ENCODE data around the gene SEM1. TPM values are rescaled to one million over a fixed set of nuclear protein-coding genes. Genes with fewer than 3 reads are reported as not detected.

SEM1 gene
- total and polyA plus RNA-seq, 2 of the 8 experiments (the other 6 are each of a cell fraction or from before 2014, with no cell fraction given), result 20.8 to 75.3 TPM

GRCh38 chr7:96719164-96719563, 9.5 kb upstream of the SEM1 start:
- Histone ChIP-seq H3K79me2 (ENCODE audit: control insufficient read depth in 1 of 2, insufficient read depth in 2 of 2, low read length in 2 of 2) (no peaks in the 10 kb centered on the region), H3K18ac (ENCODE audit: extremely low read depth, low read length) (no peak overlapping the region), H2BK15ac (ENCODE audit: low read length) (no peak overlapping the region), H3K4me3 (ENCODE audit: extremely low read depth in 1 of 4, insufficient read depth in 2 of 4, low read depth in 3 of 4, low read length in 4 of 4) (no peak overlapping the region), H2BK5ac (ENCODE audit: low read depth, low read length) (no peak overlapping the region), H4K91ac (replicated peaks; ENCODE audit: insufficient read length, low read length) (no peak overlapping the region), H3K23ac (ENCODE audit: insufficient read length) (no peak overlapping the region), H3K9me3 (ENCODE audit: insufficient read depth in 2 of 2, low read depth in 1 of 2, low read length in 1 of 2) (peaks cover 0 to 1% of the 10 kb centered on the region in 2 experiments; a peak in 1 of 4 replicates), H2BK20ac (ENCODE audit: low read length) (no peak overlapping the region), H3K36me3 (ENCODE audit: control insufficient read depth in 2 of 4, insufficient read depth in 4 of 4, low read length in 3 of 4) (no peaks in the 10 kb centered on the region), H2BK12ac (ENCODE audit: low read depth, low read length) (no peak overlapping the region), H4K20me1 (replicated peaks in 1 of 2; ENCODE audit: control insufficient read depth in 1 of 2, insufficient read depth in 2 of 2, low read length in 2 of 2) (no peaks in the 10 kb centered on the region), H2AFZ (ENCODE audit: low read length) (no peak overlapping the region), H3K4me2 (ENCODE audit: insufficient read depth in 1 of 2, low read depth in 2 of 2, low read length in 2 of 2) (0 out of 4 replicates have a peak overlapping the region, but pooled peaks of 1 of the 2 experiments have one; percentile 1), H3K79me1 (ENCODE audit: low read depth, low read length) (no peaks in the 10 kb centered on the region), H3K4me1 (replicated peaks in 1 of 4; ENCODE audit: control insufficient read depth in 3 of 4, insufficient read depth in 4 of 4, low read length in 3 of 4) (peaks cover 0 to 7% (median under 1%) of the 10 kb centered on the region in 4 experiments; a peak in 3 of 7 replicates), H3K14ac (ENCODE audit: insufficient read length) (no peak overlapping the region), H2BK120ac (replicated peaks; ENCODE audit: low read depth, low read length) (no peak overlapping the region), H2AK5ac (ENCODE audit: low read depth, low read length) (no peak overlapping the region), H3K56ac (replicated peaks; ENCODE audit: insufficient read length, low read depth, low read length) (no peak overlapping the region), H4K8ac (ENCODE audit: extremely low read depth, insufficient read depth, low read length) (no peak overlapping the region), H3K27ac (ENCODE audit: low read depth, low read length) (no peak overlapping the region), H3K9ac (replicated peaks in 1 of 4; ENCODE audit: extremely low read depth in 1 of 4, low read depth in 3 of 4, low read length in 3 of 4) (no peak overlapping the region), H3K4ac (replicated peaks; ENCODE audit: insufficient read length, low read depth, low read length) (no peak overlapping the region), H4K5ac (ENCODE audit: insufficient read length, low read depth, low read length) (no peak overlapping the region), H3K23me2 (ENCODE audit: low read depth, low read length) (no peaks in the 10 kb centered on the region), H3K27me3 (replicated peaks in 1 of 4; ENCODE audit: control insufficient read depth in 3 of 4, extremely low read depth in 1 of 4, insufficient read depth in 3 of 4, low read length in 3 of 4) (peaks cover 0 to 1% (median 0%) of the 10 kb centered on the region in 4 experiments; a peak in 1 of 7 replicates)
- DNase-seq (ENCODE audit: low read depth in 1 of 2, low spot score in 2 of 2) (no peak), FAIRE-seq (peak; percentile 81)
- 42% methylated on average over 4 of the region's 4 CpGs; no CpG with 5 or more reads in 1 of the 2 experiments for WGBS, 2 experiments (ENCODE audit: extremely low coverage in 1 of 2, insufficient coverage in 1 of 2, insufficient read length in 1 of 2, insufficient replicate concordance in 2 of 2, low coverage in 1 of 2, low lambda C conversion rate in 2 of 2, missing lambda C conversion rate in 1 of 2)
- CTCF ChIA-PET (ENCODE audit: partially characterized antibody), result no interaction called here
- POLR2A ChIA-PET (ENCODE audit: partially characterized antibody), result interaction anchor here (1.2 to 2.4 kb wide), 2 partner anchors 9 to 15 kb away, joined by 5 to 9 read pairs; partner anchors contain the start of gene SEM1
- TF ChIP-seq GTF2F1 (IDR thresholded peaks at IDR 0.05; ENCODE audit: borderline replicate concordance, low read depth, low read length) (no peak), CBX8 (IDR thresholded peaks at IDR 0.05; ENCODE audit: borderline replicate concordance, low read depth, low read length) (no peak), JUN (IDR thresholded peaks at IDR 0.05; ENCODE audit: low read depth, low read length) (no peak), TEAD4 (IDR thresholded peaks at IDR 0.05; ENCODE audit: low read depth, low read length) (no peak), SUZ12 (IDR thresholded peaks at IDR 0.05; ENCODE audit: low read length) (no peak), POLR2AphosphoS5 (IDR thresholded peaks at IDR 0.05; ENCODE audit: low read depth, low read length) (no peak), TAF1 (IDR thresholded peaks at IDR 0.05; ENCODE audit: low read depth, low read length) (no peak), SIX5 (IDR thresholded peaks at IDR 0.05; ENCODE audit: low read depth, low read length) (no peak), HDAC6 (IDR thresholded peaks at IDR 0.05; ENCODE audit: low read depth, low read length) (no peak)
- TF ChIP-seq, protein P1, sequence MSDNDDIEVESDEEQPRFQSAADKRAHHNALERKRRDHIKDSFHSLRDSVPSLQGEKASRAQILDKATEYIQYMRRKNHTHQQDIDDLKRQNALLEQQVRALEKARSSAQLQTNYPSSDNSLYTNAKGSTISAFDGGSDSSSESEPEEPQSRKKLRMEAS (IDR thresholded peaks at IDR 0.05), result no peak
- TF ChIP-seq, protein P2, sequence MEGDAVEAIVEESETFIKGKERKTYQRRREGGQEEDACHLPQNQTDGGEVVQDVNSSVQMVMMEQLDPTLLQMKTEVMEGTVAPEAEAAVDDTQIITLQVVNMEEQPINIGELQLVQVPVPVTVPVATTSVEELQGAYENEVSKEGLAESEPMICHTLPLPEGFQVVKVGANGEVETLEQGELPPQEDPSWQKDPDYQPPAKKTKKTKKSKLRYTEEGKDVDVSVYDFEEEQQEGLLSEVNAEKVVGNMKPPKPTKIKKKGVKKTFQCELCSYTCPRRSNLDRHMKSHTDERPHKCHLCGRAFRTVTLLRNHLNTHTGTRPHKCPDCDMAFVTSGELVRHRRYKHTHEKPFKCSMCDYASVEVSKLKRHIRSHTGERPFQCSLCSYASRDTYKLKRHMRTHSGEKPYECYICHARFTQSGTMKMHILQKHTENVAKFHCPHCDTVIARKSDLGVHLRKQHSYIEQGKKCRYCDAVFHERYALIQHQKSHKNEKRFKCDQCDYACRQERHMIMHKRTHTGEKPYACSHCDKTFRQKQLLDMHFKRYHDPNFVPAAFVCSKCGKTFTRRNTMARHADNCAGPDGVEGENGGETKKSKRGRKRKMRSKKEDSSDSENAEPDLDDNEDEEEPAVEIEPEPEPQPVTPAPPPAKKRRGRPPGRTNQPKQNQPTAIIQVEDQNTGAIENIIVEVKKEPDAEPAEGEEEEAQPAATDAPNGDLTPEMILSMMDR (IDR thresholded peaks at IDR 0.05; ENCODE audit: control extremely low read depth in 1 of 3, insufficient read depth in 1 of 3, low read depth in 1 of 3, low read length in 3 of 3), result no peak
